ENCODE measurements around the gene VPS72. TPM values are rescaled to one million over a fixed set of nuclear protein-coding genes. Genes with fewer than 3 reads are reported as not detected.
A peak's percentile ranks its signal among the peaks of the same experiment; 100 is the strongest.

The VPS72 gene, protein sequence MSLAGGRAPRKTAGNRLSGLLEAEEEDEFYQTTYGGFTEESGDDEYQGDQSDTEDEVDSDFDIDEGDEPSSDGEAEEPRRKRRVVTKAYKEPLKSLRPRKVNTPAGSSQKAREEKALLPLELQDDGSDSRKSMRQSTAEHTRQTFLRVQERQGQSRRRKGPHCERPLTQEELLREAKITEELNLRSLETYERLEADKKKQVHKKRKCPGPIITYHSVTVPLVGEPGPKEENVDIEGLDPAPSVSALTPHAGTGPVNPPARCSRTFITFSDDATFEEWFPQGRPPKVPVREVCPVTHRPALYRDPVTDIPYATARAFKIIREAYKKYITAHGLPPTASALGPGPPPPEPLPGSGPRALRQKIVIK
- total RNA-seq (10 to 100 TPM; 37.1 to 40.8 TPM), polyA plus RNA-seq (10 to 100 TPM; 26.7 to 28.7 TPM)
- long read RNA-seq, donor 1, transcript VPS72-202 (6 exons, 1,527 nt), result major isoform, 65 of 65 reads
- long read RNA-seq, donor 1, partial matches to known transcripts, result 0 of 65 reads
- long read RNA-seq, donor 1, other reads (novel, unspliced or antisense), result 0 of 65 reads
- long read RNA-seq, donor 2, transcript VPS72-202 (6 exons, 1,527 nt), result major isoform, 8 of 9 reads
- long read RNA-seq, donor 2, partial matches to known transcripts, result 0 of 9 reads
- long read RNA-seq, donor 2, other reads (novel, unspliced or antisense), result 1 of 9 reads

DNA sequence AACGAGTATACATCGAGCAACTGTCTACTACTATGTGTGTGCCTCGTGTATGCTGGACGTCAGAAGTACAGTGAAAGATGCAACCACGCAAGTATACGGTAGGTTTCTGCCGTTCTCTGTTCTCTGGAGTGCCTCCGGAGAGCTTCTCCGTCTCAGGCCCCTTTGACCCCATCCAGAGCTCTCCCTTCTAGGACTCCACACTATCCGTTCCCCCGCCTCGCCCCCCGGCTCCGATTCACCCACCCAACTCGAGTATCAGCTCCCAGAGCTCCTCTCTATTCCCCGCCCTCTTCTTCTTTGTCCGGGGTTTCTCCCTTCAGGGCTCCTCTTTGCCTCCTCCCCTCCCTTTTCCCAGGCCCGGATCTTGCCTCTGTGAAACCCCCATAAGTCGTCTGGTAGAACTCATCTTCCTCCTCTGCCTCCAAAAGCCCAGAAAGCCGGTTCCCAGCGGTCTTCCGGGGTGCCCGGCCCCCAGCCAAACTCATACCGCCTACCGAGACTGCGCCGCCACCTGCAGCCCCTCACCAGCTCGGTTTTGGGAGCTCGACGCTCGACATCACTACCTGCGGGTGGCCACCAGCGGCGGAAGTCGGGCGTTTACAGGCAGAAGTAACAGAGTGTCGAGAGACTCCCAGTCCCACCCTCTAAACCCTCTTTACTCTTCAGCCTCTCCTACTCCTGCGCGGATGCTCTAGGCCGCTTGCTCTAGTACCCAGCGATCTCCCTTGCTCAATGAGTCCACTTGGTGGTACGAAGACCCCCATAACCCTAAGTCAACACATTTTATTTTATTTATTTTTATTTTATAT, at the start of gene VPS72:
TSS of gene VPS72 (minus strand) at position 561 of the 809 bp plus-strand sequence. CDS start at position 485, 76 bp downstream.
- peak within 1 kb of the TSS in 1 of 2 donors; percentile 55 for H3K27ac ChIP-seq (ENCODE audit: low read depth in 1 of 2, low read length in 2 of 2)
- WGBS, 2 donors, result 0% methylated on average over 42 of the region's 42 CpGs
- intact Hi-C loops (cut with DNase I), result loop anchor here in 1 of 2 donors (10.0 kb wide), 1 partner anchor 155 kb away; the partner anchor contains the start of gene RFX5
- peak within 1 kb of the TSS; percentile 50 to 70 for H3K4me3 ChIP-seq (ENCODE audit: low read length in 2 of 2)
- H3K9me3 ChIP-seq (ENCODE audit: control insufficient read depth, low read length), result no peaks in the 10 kb centered on the region
- no peaks in the 10 kb centered on the region for H3K4me1 ChIP-seq (ENCODE audit: control insufficient read depth in 1 of 2, insufficient read depth in 2 of 2, low read length in 2 of 2)
- ATAC-seq (ENCODE audit: low FRiP score) (peak; percentile 96), DNase-seq (peak; percentile 90 to 94)
- H3K36me3 ChIP-seq (ENCODE audit: control insufficient read depth in 1 of 2, insufficient read depth in 2 of 2, low read length in 1 of 2), result no peaks in the 10 kb centered on the region
- H3K27me3 ChIP-seq (ENCODE audit: control insufficient read depth in 1 of 2, insufficient read depth in 2 of 2, low read length in 1 of 2), result no peaks in the 10 kb centered on the region

DNA sequence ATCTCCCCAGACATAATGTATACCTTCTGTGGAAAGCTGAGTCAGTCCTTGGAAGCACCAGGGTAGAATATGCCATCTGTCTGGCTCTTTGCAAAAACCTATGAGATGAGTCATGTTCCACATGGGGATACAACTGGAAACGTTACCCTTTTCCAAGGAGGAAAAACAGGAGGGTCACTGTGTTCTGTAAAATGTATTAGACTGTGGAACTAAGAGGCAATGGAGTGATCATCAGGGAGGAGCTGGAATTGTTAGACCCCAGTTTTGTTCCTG, 48.4 kb upstream of the VPS72 start:
- H3K36me3 ChIP-seq (ENCODE audit: control insufficient read depth in 1 of 2, insufficient read depth in 2 of 2, low read length in 1 of 2), result peaks cover 18 to 21% of the 10 kb centered on the region in 2 donors
- no peaks in the 10 kb centered on the region for H3K9me3 ChIP-seq (ENCODE audit: control insufficient read depth, low read length)
- H3K27me3 ChIP-seq (ENCODE audit: control insufficient read depth in 1 of 2, insufficient read depth in 2 of 2, low read length in 1 of 2), result no peaks in the 10 kb centered on the region
- H3K27ac ChIP-seq (ENCODE audit: low read depth in 1 of 2, low read length in 2 of 2), result no peak overlapping the region
- ATAC-seq (ENCODE audit: low FRiP score), result no peak
- WGBS, 2 donors, result 8 to 10% methylated on average over 1 of the region's 1 CpG
- H3K4me3 ChIP-seq (ENCODE audit: low read length in 2 of 2), result no peak overlapping the region
- H3K4me1 ChIP-seq (ENCODE audit: control insufficient read depth in 1 of 2, insufficient read depth in 2 of 2, low read length in 2 of 2), result no peaks in the 10 kb centered on the region
- no peak for DNase-seq
- intact Hi-C loops (cut with DNase I), result no loop called here

DNA sequence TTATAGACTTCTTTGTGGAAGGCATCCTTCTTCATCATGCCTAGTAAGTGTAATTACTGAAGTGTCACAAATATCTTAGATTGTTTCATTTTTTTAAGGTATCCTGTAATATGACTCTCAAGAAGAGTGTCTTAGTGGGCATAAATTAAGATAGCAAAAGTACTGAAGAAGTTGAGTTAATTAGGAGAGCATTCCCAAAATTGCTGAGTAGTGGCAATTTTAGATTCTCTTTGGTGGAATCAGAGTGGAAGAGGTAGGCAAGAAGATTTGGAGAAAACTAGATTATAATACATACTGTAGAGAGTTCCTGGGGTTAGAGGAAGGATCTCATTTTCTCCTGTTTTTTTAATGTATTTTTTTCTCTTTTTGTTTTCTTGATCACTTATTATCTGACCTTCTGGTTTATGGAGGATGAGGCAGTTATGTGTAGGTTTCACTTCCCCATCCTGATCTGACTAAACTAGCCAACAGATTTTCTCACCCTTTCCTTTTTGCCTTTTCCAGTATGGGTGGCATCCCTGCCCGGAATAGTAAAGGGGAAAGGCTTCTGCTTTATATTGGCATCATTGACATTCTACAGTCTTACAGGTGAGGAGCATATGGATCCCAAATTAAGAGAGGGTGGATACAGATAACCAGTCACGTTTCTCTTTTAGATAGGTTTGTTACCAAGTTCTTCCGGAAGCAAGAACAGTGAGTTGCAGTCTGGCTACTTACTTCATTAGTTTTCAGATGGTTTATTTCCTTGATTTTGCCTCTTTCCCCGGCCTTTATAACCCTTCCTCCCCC, 47.9 kb upstream of the VPS72 start:
- H3K4me1 ChIP-seq (ENCODE audit: control insufficient read depth in 1 of 2, insufficient read depth in 2 of 2, low read length in 2 of 2), result no peaks in the 10 kb centered on the region
- no peaks in the 10 kb centered on the region for H3K9me3 ChIP-seq (ENCODE audit: control insufficient read depth, low read length)
- WGBS, 2 donors, result 83 to 85% methylated on average over 4 of the region's 4 CpGs
- H3K36me3 ChIP-seq (ENCODE audit: control insufficient read depth in 1 of 2, insufficient read depth in 2 of 2, low read length in 1 of 2), result peaks cover 16 to 21% of the 10 kb centered on the region in 2 donors
- no peak overlapping the region for H3K4me3 ChIP-seq (ENCODE audit: low read length in 2 of 2)
- H3K27ac ChIP-seq (ENCODE audit: low read depth in 1 of 2, low read length in 2 of 2), result no peak overlapping the region
- DNase-seq, result no peak
- no peaks in the 10 kb centered on the region for H3K27me3 ChIP-seq (ENCODE audit: control insufficient read depth in 1 of 2, insufficient read depth in 2 of 2, low read length in 1 of 2)
- intact Hi-C loops (cut with DNase I), result no loop called here
- no peak for ATAC-seq (ENCODE audit: low FRiP score)

DNA sequence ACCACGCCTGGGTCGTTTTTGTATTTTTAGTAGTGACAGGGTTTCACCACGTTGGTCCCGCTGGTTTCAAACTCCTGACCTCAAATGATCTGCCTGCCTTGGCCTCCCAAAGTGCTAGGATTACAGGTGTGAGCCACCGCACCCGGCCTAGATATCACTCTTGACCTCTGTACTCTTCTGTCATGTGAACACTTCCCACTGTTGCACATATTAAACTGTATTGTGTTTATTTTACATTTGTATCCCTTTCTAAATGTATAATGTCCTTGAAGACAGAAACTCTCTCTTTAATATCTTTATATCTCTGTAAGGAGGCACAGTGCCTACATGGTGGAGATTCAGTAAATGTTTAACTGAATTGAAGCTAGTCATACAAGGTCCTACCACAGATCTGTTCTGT, 45.2 kb upstream of the VPS72 start:
- Histone ChIP-seq H3K4me3 (ENCODE audit: low read length in 2 of 2) (no peak overlapping the region), H3K27ac (ENCODE audit: low read depth in 1 of 2, low read length in 2 of 2) (no peak overlapping the region), H3K9me3 (ENCODE audit: control insufficient read depth, low read length) (no peaks in the 10 kb centered on the region), H3K4me1 (ENCODE audit: control insufficient read depth in 1 of 2, insufficient read depth in 2 of 2, low read length in 2 of 2) (no peaks in the 10 kb centered on the region), H3K36me3 (ENCODE audit: control insufficient read depth in 1 of 2, insufficient read depth in 2 of 2, low read length in 1 of 2) (peaks cover 21 to 23% of the 10 kb centered on the region in 2 donors), H3K27me3 (ENCODE audit: control insufficient read depth in 1 of 2, insufficient read depth in 2 of 2, low read length in 1 of 2) (no peaks in the 10 kb centered on the region)
- intact Hi-C loops (cut with DNase I), result no loop called here
- no peak for ATAC-seq (ENCODE audit: low FRiP score)
- DNase-seq, result no peak
- WGBS, 2 donors, result 87 to 94% methylated on average over 6 of the region's 6 CpGs

DNA sequence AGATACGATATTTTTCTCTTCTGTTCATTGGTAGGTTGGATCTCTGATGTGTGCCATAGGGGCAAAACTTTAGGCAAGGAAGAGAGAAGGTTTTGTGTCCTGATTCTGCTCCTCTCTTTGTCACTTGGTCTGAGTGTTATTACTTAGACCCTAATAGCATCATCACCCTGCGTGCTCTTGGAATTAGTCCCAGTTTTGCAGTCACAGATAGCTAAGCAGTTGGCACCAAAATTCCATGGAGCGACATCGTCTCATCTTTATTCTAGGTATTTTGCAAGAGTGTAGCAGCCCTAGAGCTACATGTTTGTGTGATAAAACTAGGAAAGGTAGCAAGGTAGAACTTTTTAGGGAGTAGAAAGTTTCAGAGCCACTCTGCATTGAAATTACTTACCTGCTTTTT, 32.1 kb upstream of the VPS72 start:
- H3K4me1 ChIP-seq (ENCODE audit: control insufficient read depth in 1 of 2, insufficient read depth in 2 of 2, low read length in 2 of 2), result no peaks in the 10 kb centered on the region
- H3K27me3 ChIP-seq (ENCODE audit: control insufficient read depth in 1 of 2, insufficient read depth in 2 of 2, low read length in 1 of 2), result no peaks in the 10 kb centered on the region
- ATAC-seq (ENCODE audit: low FRiP score) (no peak), DNase-seq (no peak)
- no peaks in the 10 kb centered on the region for H3K9me3 ChIP-seq (ENCODE audit: control insufficient read depth, low read length)
- no peak overlapping the region for H3K27ac ChIP-seq (ENCODE audit: low read depth in 1 of 2, low read length in 2 of 2)
- intact Hi-C loops (cut with DNase I), result no loop called here
- no peak overlapping the region for H3K4me3 ChIP-seq (ENCODE audit: low read length in 2 of 2)
- peaks cover 0 to 2% of the 10 kb centered on the region in 2 donors for H3K36me3 ChIP-seq (ENCODE audit: control insufficient read depth in 1 of 2, insufficient read depth in 2 of 2, low read length in 1 of 2)
- 55 to 63% methylated on average over 4 of the region's 4 CpGs for WGBS, 2 donors

DNA sequence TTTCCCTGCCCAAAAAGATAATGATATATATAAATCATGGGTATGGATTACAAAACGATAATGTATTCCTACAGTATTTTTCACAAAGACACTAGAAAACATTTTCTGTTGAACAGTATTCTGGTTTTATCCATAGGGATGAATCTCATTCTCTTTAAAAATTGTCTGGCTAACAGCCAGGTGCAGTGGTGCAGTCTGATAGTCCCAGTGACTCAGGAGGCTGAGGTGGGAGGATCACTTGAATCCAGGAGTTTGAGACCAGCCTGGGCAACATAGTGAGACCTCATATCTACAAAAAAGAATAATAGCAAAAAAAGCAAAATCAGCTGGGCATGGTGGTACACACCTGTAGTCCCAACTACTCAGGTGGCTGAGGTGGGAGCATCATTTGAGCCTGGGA, 31.6 kb upstream of the VPS72 start:
- Histone ChIP-seq H3K36me3 (ENCODE audit: control insufficient read depth in 1 of 2, insufficient read depth in 2 of 2, low read length in 1 of 2) (peaks cover 0 to 2% of the 10 kb centered on the region in 2 donors), H3K27ac (ENCODE audit: low read depth in 1 of 2, low read length in 2 of 2) (no peak overlapping the region), H3K9me3 (ENCODE audit: control insufficient read depth, low read length) (no peaks in the 10 kb centered on the region), H3K27me3 (ENCODE audit: control insufficient read depth in 1 of 2, insufficient read depth in 2 of 2, low read length in 1 of 2) (no peaks in the 10 kb centered on the region), H3K4me1 (ENCODE audit: control insufficient read depth in 1 of 2, insufficient read depth in 2 of 2, low read length in 2 of 2) (no peaks in the 10 kb centered on the region), H3K4me3 (ENCODE audit: low read length in 2 of 2) (no peak overlapping the region)
- ATAC-seq (ENCODE audit: low FRiP score) (no peak), DNase-seq (no peak)
- intact Hi-C loops (cut with DNase I), result no loop called here
- WGBS, 2 donors, result 82 to 83% methylated on average over 1 of the region's 1 CpG

DNA sequence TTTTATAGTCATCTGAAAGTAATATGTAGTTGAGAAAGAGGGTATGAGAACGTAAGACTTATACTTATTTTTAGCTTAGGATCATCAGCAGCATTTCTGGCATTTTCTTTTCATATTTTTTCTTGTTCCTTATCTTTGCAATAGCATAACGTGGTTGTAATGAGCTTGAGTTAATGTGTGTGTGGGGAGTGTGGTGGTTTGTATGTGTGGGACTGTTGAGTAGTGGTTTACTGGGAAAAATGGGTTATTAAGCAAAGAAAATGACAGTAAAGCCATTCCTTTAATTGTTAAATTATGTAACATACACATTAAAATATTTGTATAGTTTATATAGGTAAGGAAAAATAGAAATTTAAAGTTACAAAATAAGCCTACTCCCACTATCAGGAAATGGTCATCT, 23.6 kb upstream of the VPS72 start:
- Histone ChIP-seq H3K36me3 (ENCODE audit: control insufficient read depth in 1 of 2, insufficient read depth in 2 of 2, low read length in 1 of 2) (no peaks in the 10 kb centered on the region), H3K4me1 (ENCODE audit: control insufficient read depth in 1 of 2, insufficient read depth in 2 of 2, low read length in 2 of 2) (no peaks in the 10 kb centered on the region), H3K27me3 (ENCODE audit: control insufficient read depth in 1 of 2, insufficient read depth in 2 of 2, low read length in 1 of 2) (no peaks in the 10 kb centered on the region), H3K4me3 (ENCODE audit: low read length in 2 of 2) (no peak overlapping the region), H3K9me3 (ENCODE audit: control insufficient read depth, low read length) (no peaks in the 10 kb centered on the region), H3K27ac (ENCODE audit: low read depth in 1 of 2, low read length in 2 of 2) (no peak overlapping the region)
- intact Hi-C loops (cut with DNase I), result no loop called here
- WGBS, 2 donors, result 1 to 8% methylated on average over 2 of the region's 2 CpGs
- ATAC-seq (ENCODE audit: low FRiP score) (no peak), DNase-seq (no peak)

DNA sequence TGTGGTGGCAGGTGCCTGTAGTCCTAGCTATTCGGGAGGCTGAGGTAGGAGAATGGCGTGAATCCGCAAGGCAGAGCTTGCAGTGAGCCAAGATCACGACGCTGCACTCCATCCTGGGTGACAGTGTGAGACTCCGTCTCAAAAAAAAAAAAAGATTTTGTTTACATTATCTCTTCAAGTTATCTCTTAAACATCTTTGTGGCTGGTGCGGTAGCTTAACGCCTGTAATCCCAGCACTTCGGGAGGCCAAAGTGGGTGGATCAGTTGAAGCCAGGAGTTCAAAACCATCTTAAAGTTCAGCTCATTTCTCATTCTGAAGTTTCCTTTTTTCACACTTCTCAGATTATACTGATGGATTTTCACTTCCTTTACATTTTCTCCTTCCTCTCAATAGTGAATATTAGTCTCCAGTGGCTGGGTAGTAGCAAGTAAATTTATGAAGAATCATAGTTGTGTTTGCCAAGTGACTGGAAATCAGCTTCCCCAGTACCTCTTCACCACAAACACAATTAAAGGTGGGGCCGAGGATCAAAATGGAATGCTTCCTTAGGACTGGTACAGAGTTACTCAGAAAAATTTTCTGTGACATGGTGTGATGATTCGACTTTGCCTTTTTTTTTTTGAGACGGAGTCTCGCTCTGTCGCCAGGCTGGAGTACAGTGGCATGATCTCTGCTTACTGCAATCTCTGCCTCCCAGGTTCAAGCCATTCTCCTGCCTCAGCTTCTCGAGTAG, 22.1 kb upstream of the VPS72 start:
- Histone ChIP-seq H3K9me3 (ENCODE audit: control insufficient read depth, low read length) (no peaks in the 10 kb centered on the region), H3K36me3 (ENCODE audit: control insufficient read depth in 1 of 2, insufficient read depth in 2 of 2, low read length in 1 of 2) (no peaks in the 10 kb centered on the region), H3K4me3 (ENCODE audit: low read length in 2 of 2) (no peak overlapping the region), H3K4me1 (ENCODE audit: control insufficient read depth in 1 of 2, insufficient read depth in 2 of 2, low read length in 2 of 2) (no peaks in the 10 kb centered on the region), H3K27ac (ENCODE audit: low read depth in 1 of 2, low read length in 2 of 2) (no peak overlapping the region), H3K27me3 (ENCODE audit: control insufficient read depth in 1 of 2, insufficient read depth in 2 of 2, low read length in 1 of 2) (no peaks in the 10 kb centered on the region)
- intact Hi-C loops (cut with DNase I), result no loop called here
- 90 to 93% methylated on average over 15 of the region's 15 CpGs for WGBS, 2 donors
- DNase-seq (no peak), ATAC-seq (ENCODE audit: low FRiP score) (no peak)
